DOHH2 (cell line): ENCODE data around the gene P2RX3.

Experiments used
- H3F3A ChIP-seq: fragments of 200-600 bp; sonication (generic), shearing (Covaris generic); 2 replicates; pipeline ENCODE4 v1.6.0; 2016; ENCODE audit warnings: antibody characterized with exemption, mild to moderate bottlenecking; ENCODE audit not compliant: control insufficient read depth, insufficient read depth
- H3K27ac ChIP-seq: fragments of 200-600 bp; sonication (generic); 2 replicates; pipeline ENCODE4 v1.5.1; 2014; ENCODE audit warnings: low read depth, mild to moderate bottlenecking, low read length, moderate library complexity
- H3K27me3 ChIP-seq: fragments of 200-600 bp; sonication (generic); 2 replicates; pipeline ENCODE4 v1.6.1; 2014; ENCODE audit warnings: mild to moderate bottlenecking, low read length, mixed read lengths; ENCODE audit not compliant: control insufficient read depth
- H3K36me3 ChIP-seq: fragments of 200-600 bp; sonication (generic); 2 replicates; pipeline ENCODE4 v1.6.1; 2014; ENCODE audit warnings: mild to moderate bottlenecking, low read length, moderate library complexity, mixed read lengths; ENCODE audit not compliant: control insufficient read depth
- H3K4me1 ChIP-seq: fragments of 200-600 bp; sonication (generic); 2 replicates; pipeline ENCODE4 v1.6.1; 2014; ENCODE audit warnings: mild to moderate bottlenecking, low read length, mixed read lengths; ENCODE audit not compliant: control insufficient read depth
- H3K4me2 ChIP-seq: fragments of 200-600 bp; sonication (generic); 2 replicates; pipeline ENCODE4 v1.6.0; 2014; ENCODE audit warnings: mild to moderate bottlenecking, low read length, moderate library complexity
- H3K4me3 ChIP-seq: fragments of 200-600 bp; sonication (generic); 2 replicates; pipeline ENCODE4 v1.5.1; 2014; ENCODE audit warnings: mild to moderate bottlenecking, low read length, mixed read lengths
- H3K79me2 ChIP-seq: fragments of 200-600 bp; sonication (generic); 2 replicates; pipeline ENCODE4 v1.6.1; 2014; ENCODE audit warnings: mild to moderate bottlenecking, low read length, mixed read lengths; ENCODE audit not compliant: control insufficient read depth
- H3K9me2 ChIP-seq: fragments of 200-600 bp; sonication (generic); replicated peaks from 2 replicates; pipeline ENCODE4 v1.6.1; 2014; ENCODE audit warnings: mild to moderate bottlenecking, low read length, mixed read lengths; ENCODE audit not compliant: control insufficient read depth
- H3K9me3 ChIP-seq: fragments of 200-600 bp; sonication (generic); 2 replicates; pipeline ENCODE4 v1.6.1; 2014; ENCODE audit warnings: antibody characterized with exemption, low read length, mixed read lengths; ENCODE audit not compliant: control insufficient read depth, insufficient read depth
- H4K20me1 ChIP-seq: fragments of 200-600 bp; sonication (generic); 2 replicates; pipeline ENCODE4 v1.6.0; 2014; ENCODE audit warnings: low read depth, mild to moderate bottlenecking, antibody characterized with exemption, low read length, moderate library complexity; ENCODE audit not compliant: control insufficient read depth, insufficient read depth
- EZH2phosphoT487 ChIP-seq: fragments of 200-600 bp; sonication (generic); IDR thresholded peaks from 2 replicates; pipeline ENCODE4 v1.6.1; 2017; ENCODE audit warnings: borderline replicate concordance, mild to moderate bottlenecking, antibody characterized with exemption, low read length, moderate library complexity, mixed read lengths
- TF ChIP-seq, protein P1 (sequence below): fragments of 200-600 bp; sonication (generic); IDR thresholded peaks from one replicate; pipeline ENCODE4 v1.5.1; 2014; ENCODE audit warnings: antibody characterized with exemption, mild to moderate bottlenecking, low read depth, low read length; ENCODE audit not compliant: poor library complexity, severe bottlenecking

P2RX3 gene

DNA sequence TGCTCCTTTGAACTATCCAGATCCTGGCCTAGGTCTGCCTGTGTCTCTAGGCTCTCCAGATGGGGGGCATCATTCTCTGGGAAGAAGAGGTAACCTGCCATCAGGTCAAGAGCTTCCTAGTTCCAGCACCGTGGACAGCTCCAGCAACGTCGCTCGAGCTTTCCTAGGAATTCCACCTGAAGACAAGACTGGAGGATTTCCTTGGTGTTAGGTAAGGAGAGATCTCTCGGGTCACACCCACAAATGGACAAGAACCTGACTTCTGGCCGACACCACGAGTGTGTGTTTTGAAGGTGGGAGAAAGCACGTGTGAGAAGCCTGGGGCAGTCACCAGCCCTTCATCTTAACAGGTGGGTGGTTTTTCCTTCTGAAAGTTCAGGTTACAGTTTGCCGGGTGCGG is 41.6 kb downstream of the P2RX3 start:
- Histone ChIP-seq H3K27ac (no peak overlapping the region), H3K4me1 (no peaks in the 10 kb centered on the region), H3K36me3 (no peaks in the 10 kb centered on the region), H3K79me2 (no peaks in the 10 kb centered on the region), H3F3A (no peaks in the 10 kb centered on the region), H3K9me2 (no peaks in the 10 kb centered on the region), H4K20me1 (no peaks in the 10 kb centered on the region), H3K4me2 (no peak overlapping the region), H3K4me3 (no peak overlapping the region), H3K27me3 (peaks cover 10% of the 10 kb centered on the region; the same call in 1 of the 2 replicates), H3K9me3 (no peaks in the 10 kb centered on the region)
- TF ChIP-seq, protein P1, sequence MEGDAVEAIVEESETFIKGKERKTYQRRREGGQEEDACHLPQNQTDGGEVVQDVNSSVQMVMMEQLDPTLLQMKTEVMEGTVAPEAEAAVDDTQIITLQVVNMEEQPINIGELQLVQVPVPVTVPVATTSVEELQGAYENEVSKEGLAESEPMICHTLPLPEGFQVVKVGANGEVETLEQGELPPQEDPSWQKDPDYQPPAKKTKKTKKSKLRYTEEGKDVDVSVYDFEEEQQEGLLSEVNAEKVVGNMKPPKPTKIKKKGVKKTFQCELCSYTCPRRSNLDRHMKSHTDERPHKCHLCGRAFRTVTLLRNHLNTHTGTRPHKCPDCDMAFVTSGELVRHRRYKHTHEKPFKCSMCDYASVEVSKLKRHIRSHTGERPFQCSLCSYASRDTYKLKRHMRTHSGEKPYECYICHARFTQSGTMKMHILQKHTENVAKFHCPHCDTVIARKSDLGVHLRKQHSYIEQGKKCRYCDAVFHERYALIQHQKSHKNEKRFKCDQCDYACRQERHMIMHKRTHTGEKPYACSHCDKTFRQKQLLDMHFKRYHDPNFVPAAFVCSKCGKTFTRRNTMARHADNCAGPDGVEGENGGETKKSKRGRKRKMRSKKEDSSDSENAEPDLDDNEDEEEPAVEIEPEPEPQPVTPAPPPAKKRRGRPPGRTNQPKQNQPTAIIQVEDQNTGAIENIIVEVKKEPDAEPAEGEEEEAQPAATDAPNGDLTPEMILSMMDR, result no peak
- TF ChIP-seq EZH2phosphoT487, result no peak

DNA sequence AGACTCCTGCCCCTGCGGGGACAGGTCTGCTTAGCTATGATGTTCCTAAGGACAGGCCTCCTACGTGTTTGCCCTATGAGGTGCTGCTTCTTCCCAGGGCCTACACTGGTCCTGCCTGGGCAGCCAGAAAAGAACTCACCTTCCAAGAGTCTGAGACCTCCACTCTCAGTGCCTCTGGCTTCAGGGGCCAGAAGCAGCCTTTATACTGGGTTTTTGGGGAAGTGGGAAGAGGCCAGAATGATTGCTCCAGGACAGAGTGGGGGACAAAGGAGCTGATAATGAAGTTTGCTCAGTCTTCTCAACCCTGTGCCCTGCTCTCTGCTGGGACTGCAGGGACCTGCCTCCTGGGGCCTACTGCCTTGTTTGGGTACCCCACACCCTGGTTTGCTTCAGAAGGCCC is 42.8 kb downstream of the P2RX3 start, which contains the start of gene PRG3:
TSS of gene PRG3 (minus strand) at position 176 of the 400 bp plus-strand sequence. CDS start 442 bp downstream, outside the sequence.
- no peaks in the 10 kb centered on the region for H3K9me2 ChIP-seq
- H3F3A ChIP-seq, result no peaks in the 10 kb centered on the region
- no peaks in the 10 kb centered on the region for H3K79me2 ChIP-seq
- no peak for TF ChIP-seq EZH2phosphoT487
- TF ChIP-seq, protein P1, result no peak
- no peaks in the 10 kb centered on the region for H3K36me3 ChIP-seq
- H3K27ac ChIP-seq, result no peak within 1 kb of the TSS
- no peak within 1 kb of the TSS for H3K4me2 ChIP-seq
- H3K4me3 ChIP-seq, result no peak within 1 kb of the TSS
- H3K9me3 ChIP-seq, result no peaks in the 10 kb centered on the region
- no peaks in the 10 kb centered on the region for H3K4me1 ChIP-seq
- H3K27me3 ChIP-seq, result peaks cover 12% of the 10 kb centered on the region; the same call in 1 of the 2 replicates
- no peaks in the 10 kb centered on the region for H4K20me1 ChIP-seq

DNA sequence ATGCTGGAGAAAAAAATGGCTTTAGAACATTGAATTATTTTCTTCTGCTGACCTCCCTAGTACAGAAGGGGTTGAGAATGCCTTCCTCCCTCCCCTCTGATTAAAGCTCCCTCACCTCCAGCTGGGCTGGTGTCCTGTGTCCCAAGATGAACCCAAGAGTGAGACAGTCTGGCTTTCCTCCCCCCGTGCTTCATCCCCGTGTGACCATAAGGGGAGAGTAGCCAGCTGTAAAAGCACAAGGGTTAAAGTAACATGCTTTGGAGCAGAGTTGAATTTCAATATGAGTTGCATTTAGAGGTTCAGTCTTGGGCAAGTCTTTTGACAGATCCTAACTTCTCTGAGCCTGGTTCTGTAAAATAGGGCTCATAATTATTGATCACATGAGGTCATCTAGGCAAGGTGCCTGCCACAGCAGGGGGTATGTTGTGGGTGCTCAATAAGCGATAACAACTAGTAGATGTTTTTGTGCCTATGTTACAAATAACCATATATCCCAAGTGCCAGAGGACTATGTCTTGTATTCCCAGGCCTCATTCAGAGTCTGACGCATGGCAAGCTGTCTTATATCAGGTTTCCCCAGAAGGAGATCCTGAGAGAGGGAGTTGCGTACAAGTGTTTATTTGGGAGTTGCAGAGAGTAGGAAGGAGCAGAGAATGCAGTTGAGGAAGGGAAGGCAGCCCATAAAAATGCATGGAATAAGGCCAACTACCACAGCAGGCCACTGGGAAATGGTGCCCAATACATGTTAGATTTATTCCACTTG is 48.2 kb downstream of the P2RX3 start:
- Histone ChIP-seq H3K27ac (no peak overlapping the region), H3K9me2 (no peaks in the 10 kb centered on the region), H3K36me3 (no peaks in the 10 kb centered on the region), H3K27me3 (peaks cover 19% of the 10 kb centered on the region; the same call in 1 of the 2 replicates), H3K4me1 (no peaks in the 10 kb centered on the region), H3F3A (no peaks in the 10 kb centered on the region), H4K20me1 (no peaks in the 10 kb centered on the region), H3K4me3 (no peak overlapping the region), H3K4me2 (no peak overlapping the region), H3K79me2 (no peaks in the 10 kb centered on the region), H3K9me3 (no peaks in the 10 kb centered on the region)
- TF ChIP-seq EZH2phosphoT487, result no peak
- TF ChIP-seq, protein P1, result no peak
